ENCODE data around the gene CALML3.

DNA sequence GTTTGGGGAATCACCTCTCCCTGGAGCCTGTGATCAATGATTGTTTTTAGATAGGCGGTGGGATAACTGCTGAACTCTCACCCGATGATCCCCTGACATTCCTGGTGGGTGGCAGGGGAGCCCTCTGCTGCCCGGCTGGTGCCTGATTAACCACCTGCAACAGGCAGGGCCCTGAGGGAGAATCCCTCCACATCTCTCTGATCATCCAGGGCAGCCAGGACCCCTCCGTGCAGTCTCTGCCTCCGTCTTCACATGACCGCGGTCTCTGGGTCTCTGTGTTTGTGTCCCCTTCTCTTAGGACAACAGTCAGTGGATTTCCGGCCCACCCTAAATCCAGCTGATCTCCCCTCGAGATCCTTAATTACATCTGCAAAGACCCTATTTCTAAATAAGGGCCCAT is 42.7 kb upstream of the CALML3 start:
- TF ChIP-seq, protein P1, sequence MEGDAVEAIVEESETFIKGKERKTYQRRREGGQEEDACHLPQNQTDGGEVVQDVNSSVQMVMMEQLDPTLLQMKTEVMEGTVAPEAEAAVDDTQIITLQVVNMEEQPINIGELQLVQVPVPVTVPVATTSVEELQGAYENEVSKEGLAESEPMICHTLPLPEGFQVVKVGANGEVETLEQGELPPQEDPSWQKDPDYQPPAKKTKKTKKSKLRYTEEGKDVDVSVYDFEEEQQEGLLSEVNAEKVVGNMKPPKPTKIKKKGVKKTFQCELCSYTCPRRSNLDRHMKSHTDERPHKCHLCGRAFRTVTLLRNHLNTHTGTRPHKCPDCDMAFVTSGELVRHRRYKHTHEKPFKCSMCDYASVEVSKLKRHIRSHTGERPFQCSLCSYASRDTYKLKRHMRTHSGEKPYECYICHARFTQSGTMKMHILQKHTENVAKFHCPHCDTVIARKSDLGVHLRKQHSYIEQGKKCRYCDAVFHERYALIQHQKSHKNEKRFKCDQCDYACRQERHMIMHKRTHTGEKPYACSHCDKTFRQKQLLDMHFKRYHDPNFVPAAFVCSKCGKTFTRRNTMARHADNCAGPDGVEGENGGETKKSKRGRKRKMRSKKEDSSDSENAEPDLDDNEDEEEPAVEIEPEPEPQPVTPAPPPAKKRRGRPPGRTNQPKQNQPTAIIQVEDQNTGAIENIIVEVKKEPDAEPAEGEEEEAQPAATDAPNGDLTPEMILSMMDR (IDR thresholded peaks at IDR 0.05; ENCODE audit: insufficient read depth, low read depth, low read length), result no peak
- TF ChIP-seq EZH2 (IDR thresholded peaks at IDR 0.05; ENCODE audit: insufficient read depth, low read length), result no peak
